Heart left ventricle (tissue), 16 donors: ENCODE results near the gene MYORG. TPM values are rescaled to one million over a fixed set of nuclear protein-coding genes. Genes with fewer than 3 reads are reported as not detected.

ENCODE experiments used
- ATAC-seq, 4 donors: fragments of 200-7000 bp; cut with Tn5 transposase; one replicate each; pipeline ENCODE4 v1.9.1; 2020 to 2022; ENCODE audit warnings: moderate library complexity in 4 of 4, mild to moderate bottlenecking in 3 of 4, moderate number of reproducible peaks in 1 of 4
- DNase-seq, 5 donors: peaks; one replicate each; pipeline ENCODE4 v3.0.0-alpha.2; 2020
- H3K27ac ChIP-seq, 12 donors: fragments of 200-600 bp; sonication (generic) in 4 of 12; one replicate each; pipeline versions ENCODE4 v1.5.0 to v1.8.0; 2016 to 2022; ENCODE audit warnings: mild to moderate bottlenecking in 2 of 12
- H3K27me3 ChIP-seq, 9 donors: fragments of 200-600 bp; sonication (generic) in 2 of 9; one replicate each; pipeline versions ENCODE4 v1.5.1 to v1.8.0; 2016 to 2022; ENCODE audit warnings: mild to moderate bottlenecking in 3 of 9
- H3K36me3 ChIP-seq, 9 donors: fragments of 200-600 bp; sonication (generic) in 2 of 9; one replicate each; pipeline versions ENCODE4 v1.5.0 to v1.8.0; 2018 to 2022; ENCODE audit warnings: mild to moderate bottlenecking in 2 of 9
- H3K4me1 ChIP-seq, 12 donors: fragments of 200-600 bp; sonication (generic) in 4 of 12; one replicate each; pipeline versions ENCODE4 v1.5.0 to v1.8.0; 2016 to 2022; ENCODE audit warnings: mild to moderate bottlenecking in 3 of 12
- H3K4me3 ChIP-seq, 12 donors: fragments of 200-600 bp; sonication (generic) in 4 of 12; one replicate each; pipeline versions ENCODE4 v1.5.0 to v1.8.0; 2017 to 2022; ENCODE audit warnings: mild to moderate bottlenecking in 9 of 12, moderate library complexity in 4 of 12
- H3K9me3 ChIP-seq, 12 donors: fragments of 200-600 bp; sonication (generic) in 4 of 12; one replicate each; pipeline versions ENCODE4 v1.5.0 to v1.8.0; 2016 to 2022; ENCODE audit warnings: mild to moderate bottlenecking in 1 of 12
- POLR2A ChIP-seq, 2 donors: fragments of 450-650 bp; IDR thresholded peaks; one replicate each; pipeline ENCODE4 v1.6.1; 2017; ENCODE audit warnings: antibody characterized with exemption in 2 of 2, mild to moderate bottlenecking in 2 of 2, moderate library complexity in 2 of 2
- WGBS, 4 donors: extraction: QIAGEN DNeasy Blood & Tissue Kit in 2 of 4; methylation state at CpG; one replicate each; pipeline versions ENCODE4 v1.1.5 to v1.1.7; 2013 to 2018; 5-methylcytosine and 5-hydroxymethylcytosine counted together
- intact Hi-C, 10 donors: fragments of 100-400 bp; cut with DNase I; formaldehyde crosslinking; loops; one replicate each; pipeline versions ENCODE4 v1.11.1 to v1.14.2; 2022
- polyA plus RNA-seq, 2 donors: library from polyadenylated mRNA; stranded (reverse); fragments of 200-250 nt; gene quantifications; one replicate each; pipeline ENCODE4 v1.2.3, GENCODE V29; 2013
- total RNA-seq, 9 donors: library from RNA; depleted of rRNA in 2 of 9; stranded (reverse); fragments of >200 nt in 2 of 9; fragmentation: NEBNext Ultra II Directional in 3 of 9; extraction: Animal tissue kit (Norgen Biotek cat#: 25700) in 3 of 9; gene quantifications; one replicate each; pipeline versions ENCODE4 v1.1.0 to v1.2.4, GENCODE V29; 2016 to 2023
- TF ChIP-seq, protein P1 (sequence below), 12 donors: fragments of 200-600 bp; sonication (generic) in 4 of 12; IDR thresholded peaks; one replicate each; pipeline versions ENCODE4 v1.5.0 to v1.8.0; 2018 to 2022; ENCODE audit warnings: antibody characterized with exemption in 12 of 12, mild to moderate bottlenecking in 5 of 12
- donor health status: ischemic (EF 13 %, LVEDD 7.1; RV severe dilation, severe dysfunction).
- donor health status: healthy with polysubstance abuse.
- donor health status: DM: no; HTN: yes; CAD: no.
- donor health status: DM: no; HTN: no; CAD: no.
- donor health status: ischemic (EF 25% LVEDD 6.9; RV normal size, moderate dysfunction).
- donor health status: ischemic (EF 25% LVEDD 5.7; RV mildly dilated, moderate dysfunction).
- donor health status: healthy.
- donor health status: DM: yes; HTN: yes; CAD: no.
- donor health status: ischemic (EF 35%, LVEDD 5.7; RV mildly dilated, moderate dysfunction).
- donor health status: nonischemic (EF 11% LVEDD 7.7; RV severe dilation, severe dysfunction).
- donor health status: DM: yes; HTN: yes; CAD: no.
- donor health status: PGD.
- donor health status: ischemic (EF 29% LVEDD 5.4; RV normal size, mild dysfunction).
- donor health status: nonischemic (EF 23%, LVEDD 6.1; RV moderate dilation, normal function).

The MYORG gene
- total and polyA plus RNA-seq, 11 donors = 1.3 to 10.2 (median 6.1) TPM

DNA sequence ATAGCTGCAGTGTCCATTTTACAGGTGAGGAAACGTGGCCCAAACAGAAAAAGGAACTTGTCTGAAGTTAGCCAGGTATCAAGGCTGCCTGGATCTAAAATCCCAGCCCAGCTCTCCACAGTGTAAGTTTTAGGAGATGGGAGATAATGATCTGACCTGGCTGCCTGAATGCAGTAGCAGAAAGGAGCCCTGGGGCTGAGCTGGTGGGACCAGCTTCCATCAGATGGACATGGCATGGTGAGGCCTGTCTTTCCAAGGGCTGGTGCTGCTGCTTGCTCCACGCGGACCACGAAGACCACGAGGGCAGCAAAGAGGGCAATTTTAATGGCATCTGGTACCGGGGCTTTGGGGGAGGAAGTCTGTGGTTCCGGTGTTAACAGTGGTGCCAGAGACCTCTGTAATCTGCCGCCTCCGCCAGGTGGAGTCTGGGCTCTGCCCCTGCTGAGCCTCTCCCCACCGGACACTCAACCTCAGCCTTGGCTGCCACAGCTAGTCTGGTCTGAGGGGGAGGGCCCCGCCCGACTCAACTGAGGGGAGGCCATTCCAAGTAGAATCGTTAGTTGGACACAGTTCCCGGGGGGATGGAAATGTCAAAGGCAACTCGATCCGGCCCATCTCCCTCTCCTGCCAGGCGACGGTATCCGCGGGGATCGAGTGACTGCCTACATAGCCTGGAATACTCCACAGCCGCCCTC is 650 bp downstream of the MYORG start:
- TF ChIP-seq, protein P1, sequence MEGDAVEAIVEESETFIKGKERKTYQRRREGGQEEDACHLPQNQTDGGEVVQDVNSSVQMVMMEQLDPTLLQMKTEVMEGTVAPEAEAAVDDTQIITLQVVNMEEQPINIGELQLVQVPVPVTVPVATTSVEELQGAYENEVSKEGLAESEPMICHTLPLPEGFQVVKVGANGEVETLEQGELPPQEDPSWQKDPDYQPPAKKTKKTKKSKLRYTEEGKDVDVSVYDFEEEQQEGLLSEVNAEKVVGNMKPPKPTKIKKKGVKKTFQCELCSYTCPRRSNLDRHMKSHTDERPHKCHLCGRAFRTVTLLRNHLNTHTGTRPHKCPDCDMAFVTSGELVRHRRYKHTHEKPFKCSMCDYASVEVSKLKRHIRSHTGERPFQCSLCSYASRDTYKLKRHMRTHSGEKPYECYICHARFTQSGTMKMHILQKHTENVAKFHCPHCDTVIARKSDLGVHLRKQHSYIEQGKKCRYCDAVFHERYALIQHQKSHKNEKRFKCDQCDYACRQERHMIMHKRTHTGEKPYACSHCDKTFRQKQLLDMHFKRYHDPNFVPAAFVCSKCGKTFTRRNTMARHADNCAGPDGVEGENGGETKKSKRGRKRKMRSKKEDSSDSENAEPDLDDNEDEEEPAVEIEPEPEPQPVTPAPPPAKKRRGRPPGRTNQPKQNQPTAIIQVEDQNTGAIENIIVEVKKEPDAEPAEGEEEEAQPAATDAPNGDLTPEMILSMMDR (IDR thresholded peaks at IDR 0.05) = peak in 4 of 12 donors; percentile 27 to 40 (median 30)
- no peak for TF ChIP-seq POLR2A (IDR thresholded peaks at IDR 0.05)
- intact Hi-C loops = loop anchor here in 6 of 10 donors (5.0 kb wide), 3 partner anchors 119 to 249 kb away; partner anchors contain the start of gene DCAF12 (in 1 of the 6)
- Histone ChIP-seq H3K9me3 (no peaks in the 10 kb centered on the region), H3K36me3 (peaks cover 0 to 16% (median 2%) of the 10 kb centered on the region in 9 donors), H3K27ac (peak overlapping the region; percentile 31 to 85 (median 76)), H3K27me3 (peaks cover 0 to 9% (median 0%) of the 10 kb centered on the region in 9 donors), H3K4me3 (peak overlapping the region; percentile 57 to 90 (median 80)), H3K4me1 (peaks cover 0 to 48% (median 25%) of the 10 kb centered on the region in 12 donors)
- ATAC-seq (peak in 3 of 4 donors; percentile 23 to 53 (median 34)), DNase-seq (peak; percentile 61 to 82 (median 66))
- 12 to 27% (median 13%) methylated on average over 10 to 22 of the region's 22 CpGs for WGBS, 4 donors

- no peak overlapping the region for H3K4me3 ChIP-seq
- H3K36me3 ChIP-seq = peaks cover 0 to 23% (median 6%) of the 10 kb centered on the region in 9 donors
- 66 to 76% (median 67%) methylated on average over 5 of the region's 5 CpGs for WGBS, 4 donors
- H3K27me3 ChIP-seq = peaks cover 0 to 9% (median 0%) of the 10 kb centered on the region in 9 donors
- H3K27ac ChIP-seq = no peak overlapping the region
- H3K4me1 ChIP-seq = peaks cover 0 to 42% (median 18%) of the 10 kb centered on the region in 12 donors
- DNase-seq (no peak), ATAC-seq (no peak)
- no peak for TF ChIP-seq POLR2A (IDR thresholded peaks at IDR 0.05)
- TF ChIP-seq, protein P1 (IDR thresholded peaks at IDR 0.05) = no peak
- intact Hi-C loops = loop anchor here in 6 of 10 donors (5.0 kb wide), 3 partner anchors 118 to 248 kb away; partner anchors contain the start of gene DCAF12 (in 1 of the 6)
- H3K9me3 ChIP-seq = no peaks in the 10 kb centered on the region
Observed at GRCh38 chr9:34374905-34375552, 1.7 kb downstream of the MYORG start.

DNA sequence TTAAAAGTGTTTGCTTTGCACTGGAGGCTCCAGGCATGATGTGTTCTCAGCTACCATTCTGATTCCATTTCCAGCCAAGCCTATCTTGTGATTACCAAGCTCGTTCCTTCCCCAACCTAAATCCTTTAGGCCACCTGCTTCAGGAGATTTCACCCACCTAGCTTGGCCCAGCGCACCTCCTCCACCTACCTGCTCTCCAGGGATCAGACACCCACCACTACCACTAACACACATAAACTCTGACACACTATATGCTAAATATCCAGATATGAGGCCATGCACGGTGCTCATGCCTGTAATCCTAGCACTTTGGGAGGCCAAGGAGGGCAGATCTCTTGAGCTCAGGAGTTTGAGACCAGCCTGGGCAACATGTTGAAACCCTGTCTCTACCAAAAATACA is 2.4 kb downstream of the MYORG start:
- Histone ChIP-seq H3K27ac (no peak overlapping the region), H3K4me3 (no peak overlapping the region), H3K36me3 (peaks cover 0 to 23% (median 6%) of the 10 kb centered on the region in 9 donors), H3K4me1 (peaks cover 0 to 35% (median 14%) of the 10 kb centered on the region in 12 donors), H3K27me3 (peaks cover 0 to 9% (median 0%) of the 10 kb centered on the region in 9 donors), H3K9me3 (no peaks in the 10 kb centered on the region)
- ATAC-seq (no peak), DNase-seq (no peak)
- intact Hi-C loops = no loop called here
- WGBS, 4 donors = 89 to 99% (median 96%) methylated on average over 3 of the region's 3 CpGs
- TF ChIP-seq, protein P1 (IDR thresholded peaks at IDR 0.05) = no peak
- TF ChIP-seq POLR2A (IDR thresholded peaks at IDR 0.05) = no peak

DNA sequence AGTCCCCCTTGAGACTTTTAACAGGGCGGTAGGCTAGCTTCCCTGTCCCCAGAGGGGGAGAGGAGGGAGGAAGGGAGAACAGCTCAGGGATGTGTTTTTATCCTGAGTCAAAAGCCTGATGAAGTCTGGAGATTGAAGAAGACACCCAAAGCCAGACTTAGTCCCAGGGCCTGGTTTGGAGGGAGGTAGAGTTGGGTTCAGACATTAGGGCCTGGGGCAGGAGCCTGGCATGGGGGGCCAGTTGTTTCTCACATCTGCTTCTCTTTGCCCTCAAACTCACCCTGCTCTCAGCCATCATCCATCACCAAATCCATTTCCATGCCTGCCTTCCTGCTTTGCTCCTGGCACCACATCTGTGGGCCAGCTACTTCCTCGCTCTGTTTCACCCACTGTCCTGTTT is 2.9 kb downstream of the MYORG start:
- WGBS, 4 donors = 94 to 98% (median 96%) methylated on average over 2 of the region's 2 CpGs
- no peaks in the 10 kb centered on the region for H3K9me3 ChIP-seq
- H3K4me3 ChIP-seq = no peak overlapping the region
- ATAC-seq = no peak
- peak overlapping the region in 1 of 12 donors; percentile 5 for H3K27ac ChIP-seq
- peaks cover 0 to 32% (median 12%) of the 10 kb centered on the region in 12 donors for H3K4me1 ChIP-seq
- DNase-seq = no peak
- peaks cover 0 to 23% (median 6%) of the 10 kb centered on the region in 9 donors for H3K36me3 ChIP-seq
- intact Hi-C loops = no loop called here
- TF ChIP-seq POLR2A (IDR thresholded peaks at IDR 0.05) = no peak
- TF ChIP-seq, protein P1 (IDR thresholded peaks at IDR 0.05) = no peak
- H3K27me3 ChIP-seq = peaks cover 0 to 9% (median 0%) of the 10 kb centered on the region in 9 donors
